ENCODE results near the gene PSTPIP2. TPM values are rescaled to one million over a fixed set of nuclear protein-coding genes. Genes with fewer than 3 reads are reported as not detected.

Gene PSTPIP2
- total and polyA plus RNA-seq, 2 of the 13 experiments (the other 11 are each of a cell fraction or from before 2014, with no cell fraction given), result 0.25 to 0.27 TPM

DNA sequence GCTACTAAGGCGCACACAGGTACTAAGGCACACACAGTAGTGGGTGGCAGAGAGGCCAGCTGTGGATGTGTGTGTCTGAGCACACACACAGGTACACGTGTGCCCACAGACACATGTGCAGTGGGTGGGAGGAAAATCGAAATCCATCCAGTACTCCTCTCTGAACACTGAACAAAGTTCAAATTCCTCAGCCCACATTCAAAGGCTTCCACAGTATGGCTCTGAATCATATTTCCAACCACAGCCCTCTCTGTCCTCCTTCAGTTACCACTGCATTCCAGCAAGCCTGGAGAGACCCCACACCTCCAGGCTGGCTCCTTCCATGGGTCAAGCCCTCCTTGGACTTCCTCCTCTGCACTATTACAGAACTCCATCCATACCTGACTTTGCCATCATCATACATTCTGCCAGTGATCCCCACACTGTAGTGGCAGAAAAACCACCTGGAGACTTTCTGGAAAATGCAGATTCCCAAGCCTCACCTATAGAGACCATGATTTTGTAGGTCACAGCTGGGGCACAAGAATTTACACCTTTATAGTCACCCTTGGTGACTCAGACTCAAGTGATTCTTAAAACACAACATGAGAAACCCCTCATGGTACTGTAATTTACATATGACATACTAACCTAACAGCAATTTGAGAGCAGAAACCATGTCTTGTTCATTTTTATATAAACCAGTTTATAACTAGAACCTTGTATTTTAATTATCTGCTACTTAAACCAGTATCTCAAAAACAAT is 136.3 kb downstream of the PSTPIP2 start (continued):
- TF ChIP-seq ZNF747 (CRISPR knock-in tag; IDR thresholded peaks at IDR 0.05; ENCODE audit: borderline replicate concordance) (no peak), NFIB (CRISPR knock-in tag; IDR thresholded peaks at IDR 0.05; ENCODE audit: borderline replicate concordance) (no peak), ZNF510 (CRISPR knock-in tag; IDR thresholded peaks at IDR 0.05; ENCODE audit: low read depth) (no peak), REPIN1 (CRISPR knock-in tag; IDR thresholded peaks at IDR 0.05; ENCODE audit: borderline replicate concordance, low read depth) (no peak), MXI1 (IDR thresholded peaks at IDR 0.05; ENCODE audit: borderline replicate concordance, low read depth, low read length) (0 out of 3 replicates have a peak, but pooled peaks have one; percentile 18), FIP1L1 (IDR thresholded peaks at IDR 0.05; ENCODE audit: borderline replicate concordance, insufficient read depth, low read depth, low read length) (no peak), BHLHE40 (IDR thresholded peaks at IDR 0.05; ENCODE audit: low read length) (0 out of 2 replicates have a peak, but pooled peaks have one; percentile 6), ZNF317 (CRISPR knock-in tag; IDR thresholded peaks at IDR 0.05) (0 out of 2 replicates have a peak, but pooled peaks have one; percentile 62), ZNF569 (CRISPR knock-in tag; IDR thresholded peaks at IDR 0.05; ENCODE audit: borderline replicate concordance) (no peak), ZNF496 (CRISPR knock-in tag; IDR thresholded peaks at IDR 0.05; ENCODE audit: insufficient replicate concordance) (no peak), IKZF1 (IDR thresholded peaks at IDR 0.05) (no peak)
- TF ChIP-seq, protein P1, sequence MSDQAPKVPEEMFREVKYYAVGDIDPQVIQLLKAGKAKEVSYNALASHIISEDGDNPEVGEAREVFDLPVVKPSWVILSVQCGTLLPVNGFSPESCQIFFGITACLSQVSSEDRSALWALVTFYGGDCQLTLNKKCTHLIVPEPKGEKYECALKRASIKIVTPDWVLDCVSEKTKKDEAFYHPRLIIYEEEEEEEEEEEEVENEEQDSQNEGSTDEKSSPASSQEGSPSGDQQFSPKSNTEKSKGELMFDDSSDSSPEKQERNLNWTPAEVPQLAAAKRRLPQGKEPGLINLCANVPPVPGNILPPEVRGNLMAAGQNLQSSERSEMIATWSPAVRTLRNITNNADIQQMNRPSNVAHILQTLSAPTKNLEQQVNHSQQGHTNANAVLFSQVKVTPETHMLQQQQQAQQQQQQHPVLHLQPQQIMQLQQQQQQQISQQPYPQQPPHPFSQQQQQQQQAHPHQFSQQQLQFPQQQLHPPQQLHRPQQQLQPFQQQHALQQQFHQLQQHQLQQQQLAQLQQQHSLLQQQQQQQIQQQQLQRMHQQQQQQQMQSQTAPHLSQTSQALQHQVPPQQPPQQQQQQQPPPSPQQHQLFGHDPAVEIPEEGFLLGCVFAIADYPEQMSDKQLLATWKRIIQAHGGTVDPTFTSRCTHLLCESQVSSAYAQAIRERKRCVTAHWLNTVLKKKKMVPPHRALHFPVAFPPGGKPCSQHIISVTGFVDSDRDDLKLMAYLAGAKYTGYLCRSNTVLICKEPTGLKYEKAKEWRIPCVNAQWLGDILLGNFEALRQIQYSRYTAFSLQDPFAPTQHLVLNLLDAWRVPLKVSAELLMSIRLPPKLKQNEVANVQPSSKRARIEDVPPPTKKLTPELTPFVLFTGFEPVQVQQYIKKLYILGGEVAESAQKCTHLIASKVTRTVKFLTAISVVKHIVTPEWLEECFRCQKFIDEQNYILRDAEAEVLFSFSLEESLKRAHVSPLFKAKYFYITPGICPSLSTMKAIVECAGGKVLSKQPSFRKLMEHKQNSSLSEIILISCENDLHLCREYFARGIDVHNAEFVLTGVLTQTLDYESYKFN (CRISPR knock-in tag; conservative IDR thresholded peaks at IDR 0.05), result peak; percentile 40; the same call in 1 of the 2 replicates
- TF ChIP-seq, protein P2, sequence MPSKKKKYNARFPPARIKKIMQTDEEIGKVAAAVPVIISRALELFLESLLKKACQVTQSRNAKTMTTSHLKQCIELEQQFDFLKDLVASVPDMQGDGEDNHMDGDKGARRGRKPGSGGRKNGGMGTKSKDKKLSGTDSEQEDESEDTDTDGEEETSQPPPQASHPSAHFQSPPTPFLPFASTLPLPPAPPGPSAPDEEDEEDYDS (CRISPR knock-in tag; IDR thresholded peaks at IDR 0.05), result no peak

Small RNA genes within 50 kb of the gene (small RNA-seq; reads per million reads assigned to genes)
- gene RN7SKP26 (ENCODE audit: insufficient read depth in 2 of 3, insufficient read length in 3 of 3, low read depth in 2 of 3, low replicate concordance in 1 of 3), result 0 reads per million in 3 experiments
- gene RNU6-1278P (ENCODE audit: insufficient read depth in 2 of 3, insufficient read length in 3 of 3, low read depth in 2 of 3, low replicate concordance in 1 of 3), result 0 reads per million in 3 experiments
- gene RNY4P37 (ENCODE audit: insufficient read depth in 2 of 3, insufficient read length in 3 of 3, low read depth in 2 of 3, low replicate concordance in 1 of 3), result 0 reads per million in 3 experiments

Other genes with a start within 250 kb of the PSTPIP2 start
- gene SIGLEC15, start 246.6 kb downstream of the PSTPIP2 start, total RNA-seq (2016; rRNA removed; fragmentation: Illumina TruSeq; extraction: Trizol), result not detected in 2 replicates
- not detected in 2 replicates for gene SIGLEC15, start 246.6 kb downstream of the PSTPIP2 start, polyA plus RNA-seq (2011; rRNA removed)
- gene EPG5, start 104.9 kb downstream of the PSTPIP2 start, total RNA-seq (2016; rRNA removed; fragmentation: Illumina TruSeq; extraction: Trizol), result 6.7 and 13.3 TPM in 2 replicates
- gene EPG5, start 104.9 kb downstream of the PSTPIP2 start, polyA plus RNA-seq (2011; rRNA removed), result 7.1 and 9.3 TPM in 2 replicates
- 922 and 1,311 TPM in 2 replicates for gene ATP5F1A, start 26.0 kb upstream of the PSTPIP2 start, total RNA-seq (2016; rRNA removed; fragmentation: Illumina TruSeq; extraction: Trizol)
- 355 and 459 TPM in 2 replicates for gene ATP5F1A, start 26.0 kb upstream of the PSTPIP2 start, polyA plus RNA-seq (2011; rRNA removed)
- gene HAUS1, start 32.1 kb upstream of the PSTPIP2 start, total RNA-seq (2016; rRNA removed; fragmentation: Illumina TruSeq; extraction: Trizol), result 59.2 and 90.3 TPM in 2 replicates
- gene HAUS1, start 32.1 kb upstream of the PSTPIP2 start, polyA plus RNA-seq (2011; rRNA removed), result 13.2 and 20.6 TPM in 2 replicates

All from HepG2 (cell line).